COR-L47 (cell line): ENCODE data around the gene GTPBP10.

Experiments used
- DNase-seq: peaks from one replicate; lab custom pipeline; 2025; lab: John Stamatoyannopoulos, UW

GTPBP10 gene

DNA sequence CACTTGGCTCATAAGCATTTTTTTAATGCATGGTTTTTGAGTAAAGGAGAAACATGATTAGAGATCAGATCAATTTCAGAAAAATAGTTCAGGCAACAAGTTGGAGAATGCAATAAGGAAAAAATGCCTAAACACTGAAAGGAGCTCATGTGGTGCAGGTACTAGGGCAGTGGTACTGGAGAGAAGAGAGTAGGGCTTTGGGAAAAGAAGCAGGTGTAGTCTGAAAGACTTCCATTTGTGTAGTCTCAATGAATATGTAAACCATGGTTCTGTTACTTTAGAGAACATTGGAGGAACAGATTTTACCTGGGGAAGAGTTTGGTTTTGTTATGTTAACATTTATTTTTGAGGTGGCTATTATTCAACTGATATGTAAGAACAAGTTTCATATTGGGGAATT is 5.5 kb downstream of the GTPBP10 start:
- DNase-seq = no peak

- no peak for DNase-seq
Measured at GRCh38 chr7:90383422-90383821, 36.9 kb downstream of the GTPBP10 start.

- DNase-seq = no peak
Measured at GRCh38 chr7:90383861-90384260, 37.3 kb downstream of the GTPBP10 start.

DNA sequence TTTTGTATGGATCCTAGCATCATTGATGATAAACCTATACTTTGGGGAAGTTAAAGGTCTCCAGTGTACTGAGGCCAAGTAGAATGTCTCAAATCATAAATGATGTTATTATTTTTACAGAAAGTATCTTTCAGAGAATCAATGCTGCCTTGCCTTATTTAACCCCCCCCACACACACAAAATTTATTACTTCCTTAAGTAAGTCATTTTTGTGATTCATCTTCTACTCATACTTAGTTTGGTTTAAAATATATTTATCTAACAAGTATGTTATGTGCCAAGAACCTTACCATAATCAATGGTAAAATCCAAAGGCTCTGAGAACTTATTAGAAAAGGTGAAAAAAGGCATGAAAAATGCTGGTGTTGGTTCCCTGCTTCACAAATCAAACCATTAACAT is 37.9 kb downstream of the GTPBP10 start:
- no peak for DNase-seq

- no peak for DNase-seq
Measured at GRCh38 chr7:90387470-90388240, 41.1 kb downstream of the GTPBP10 start.

DNA sequence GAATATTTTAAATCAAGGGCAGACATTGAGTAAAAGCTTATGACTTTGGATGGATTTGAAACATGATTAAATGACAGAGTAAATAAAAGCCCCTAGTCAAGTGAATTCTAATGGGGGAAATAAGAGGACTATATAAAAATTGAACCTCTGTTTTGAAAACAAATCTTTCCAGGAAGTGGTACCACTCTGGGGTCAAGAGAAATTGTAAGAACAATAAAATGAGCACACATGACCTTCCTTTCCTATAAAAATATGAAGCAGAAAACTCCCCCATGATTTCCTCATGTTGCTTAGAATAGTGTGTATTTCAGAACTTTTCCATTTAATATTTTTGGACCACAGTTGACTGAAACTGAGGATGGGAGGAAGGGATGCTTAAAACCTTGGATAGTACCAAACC is 44.4 kb downstream of the GTPBP10 start:
- DNase-seq = no peak

DNA sequence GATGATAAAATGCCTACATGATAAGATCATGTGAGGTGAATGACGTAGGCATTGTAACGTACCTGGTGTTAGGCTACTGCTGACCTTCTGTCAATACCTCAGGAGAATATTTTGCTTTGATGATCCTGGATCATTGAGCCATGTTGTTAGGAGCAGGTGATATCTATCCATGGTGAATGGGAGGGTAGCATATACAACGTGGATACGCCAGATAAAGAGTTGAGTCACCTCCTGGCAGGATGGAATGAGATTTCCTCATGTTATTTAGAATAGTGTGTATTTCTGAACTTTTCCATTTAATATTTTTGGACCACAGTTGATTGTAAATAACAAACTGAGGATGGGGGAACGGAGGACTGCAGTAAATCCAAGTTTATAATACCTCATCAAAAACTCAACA is 45.0 kb downstream of the GTPBP10 start:
- DNase-seq = no peak

- no peak for DNase-seq
Measured at GRCh38 chr7:90396420-90396819, 49.9 kb downstream of the GTPBP10 start.

- DNase-seq = peak; percentile 34
Measured at GRCh38 chr7:90401989-90402388, 55.5 kb downstream of the GTPBP10 start.

- DNase-seq = no peak
Measured at GRCh38 chr7:90402785-90403173, 56.3 kb downstream of the GTPBP10 start.

DNA sequence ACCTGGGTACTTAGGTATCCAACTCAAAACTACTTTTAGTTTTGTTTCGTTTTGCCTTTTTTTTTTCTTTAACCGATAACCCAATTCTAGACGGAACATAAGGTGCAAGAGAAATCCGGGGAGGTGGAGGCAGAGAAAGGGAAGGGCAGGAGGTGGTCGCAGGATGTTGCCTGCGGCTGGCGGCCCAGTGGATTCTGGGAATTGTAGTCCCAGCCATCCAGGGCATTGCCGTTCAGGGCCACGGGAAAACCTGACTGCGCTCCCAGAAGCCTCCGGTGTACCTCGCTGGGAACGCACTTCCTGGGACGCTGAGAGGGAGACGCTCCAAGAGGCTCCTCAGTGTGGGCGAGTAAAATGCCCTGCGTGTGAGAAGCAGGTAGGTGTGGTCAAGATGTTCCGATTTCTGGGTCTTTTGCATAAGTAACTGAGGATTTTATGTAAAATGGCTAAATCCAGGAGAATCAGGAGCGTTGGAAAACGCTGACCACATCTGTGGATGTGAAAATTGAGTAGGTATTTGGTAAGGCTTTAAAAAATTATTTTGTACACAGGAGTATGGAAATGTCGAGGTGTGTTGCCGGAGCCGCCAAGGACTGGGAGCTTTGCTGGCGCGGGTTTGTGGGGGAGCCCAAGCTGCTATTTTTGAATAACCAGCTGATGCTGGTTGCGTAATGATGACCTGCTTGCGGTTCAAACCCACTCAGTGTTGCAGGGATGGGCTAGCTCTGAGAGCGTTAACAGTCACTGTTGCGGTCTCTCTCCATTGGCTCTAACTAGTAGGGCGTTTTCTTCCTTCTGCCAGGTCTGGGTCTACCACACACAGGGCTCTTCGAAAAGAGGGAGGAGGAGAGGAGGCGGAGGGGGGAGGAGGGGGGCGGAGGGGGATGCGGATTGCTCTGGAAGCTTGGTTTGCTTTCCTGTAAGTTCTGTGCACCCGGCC is 56.9 kb downstream of the GTPBP10 start, which contains the start of gene CLDN12:
CLDN12 (plus strand) TSS at position 288 of the 940 bp plus-strand sequence. CDS start 9,216 bp downstream, outside the sequence.
- DNase-seq = peak; percentile 90

- no peak for DNase-seq
Measured at GRCh38 chr7:90404777-90405176, 58.3 kb downstream of the GTPBP10 start.

- DNase-seq = no peak
Measured at GRCh38 chr7:90407484-90407821, 60.9 kb downstream of the GTPBP10 start.

DNA sequence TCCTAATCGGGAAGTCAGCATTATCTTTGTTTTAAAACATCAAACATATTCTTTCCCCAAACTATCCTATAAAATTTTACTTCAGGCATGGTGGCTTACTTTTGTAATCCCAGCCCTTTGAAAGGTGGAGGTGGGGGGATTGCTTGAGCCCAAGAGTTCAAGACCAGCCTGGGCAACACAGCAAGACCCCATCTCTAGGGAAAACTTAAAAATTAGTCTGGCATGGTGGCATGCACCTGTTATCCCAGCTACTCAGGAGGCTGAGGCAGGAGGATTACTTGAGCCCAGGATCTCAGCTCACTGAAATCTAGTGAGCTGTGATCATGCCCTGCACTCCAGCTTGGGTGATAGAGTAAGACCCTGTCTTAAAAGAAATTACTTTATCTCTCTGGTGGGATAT is 61.6 kb downstream of the GTPBP10 start:
- DNase-seq = no peak

DNA sequence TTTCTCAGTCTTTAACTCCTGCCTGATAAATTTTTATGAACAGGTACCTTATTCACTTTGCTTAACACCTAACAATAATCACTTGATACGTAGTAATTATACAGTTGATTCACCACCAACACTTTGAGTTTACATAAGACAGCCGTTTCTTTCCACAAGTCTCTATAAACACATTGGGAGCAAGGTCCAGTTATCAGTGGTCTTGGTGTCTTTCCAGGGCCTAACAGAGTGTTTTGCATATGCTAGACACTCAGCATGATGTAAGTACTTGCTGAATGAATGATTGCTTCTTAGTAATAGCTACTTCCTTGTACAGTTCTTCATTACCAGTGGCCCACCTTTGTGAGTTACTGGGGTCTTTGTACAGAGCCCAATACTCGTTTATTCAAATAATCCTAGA is 63.2 kb downstream of the GTPBP10 start:
- DNase-seq = no peak

DNA sequence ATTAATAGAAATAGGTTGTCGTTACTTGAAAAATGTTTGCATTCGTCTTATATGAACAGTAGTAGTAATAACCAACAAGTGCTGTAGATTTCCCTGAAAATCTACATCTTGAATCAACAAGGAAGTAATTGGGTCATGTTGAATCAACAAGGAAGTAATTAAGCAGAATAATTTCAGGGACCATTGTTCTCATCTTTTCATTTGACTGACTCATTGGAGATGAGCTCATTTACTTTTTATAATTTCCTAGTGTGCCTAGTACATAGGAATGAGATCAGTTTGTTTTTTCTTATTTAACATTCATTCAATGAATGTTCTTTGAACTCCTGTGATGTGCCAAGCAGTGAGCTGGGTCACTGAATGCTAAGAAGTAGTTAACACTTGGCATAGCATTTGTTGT is 65.0 kb downstream of the GTPBP10 start:
- peak; percentile 19 for DNase-seq

DNA sequence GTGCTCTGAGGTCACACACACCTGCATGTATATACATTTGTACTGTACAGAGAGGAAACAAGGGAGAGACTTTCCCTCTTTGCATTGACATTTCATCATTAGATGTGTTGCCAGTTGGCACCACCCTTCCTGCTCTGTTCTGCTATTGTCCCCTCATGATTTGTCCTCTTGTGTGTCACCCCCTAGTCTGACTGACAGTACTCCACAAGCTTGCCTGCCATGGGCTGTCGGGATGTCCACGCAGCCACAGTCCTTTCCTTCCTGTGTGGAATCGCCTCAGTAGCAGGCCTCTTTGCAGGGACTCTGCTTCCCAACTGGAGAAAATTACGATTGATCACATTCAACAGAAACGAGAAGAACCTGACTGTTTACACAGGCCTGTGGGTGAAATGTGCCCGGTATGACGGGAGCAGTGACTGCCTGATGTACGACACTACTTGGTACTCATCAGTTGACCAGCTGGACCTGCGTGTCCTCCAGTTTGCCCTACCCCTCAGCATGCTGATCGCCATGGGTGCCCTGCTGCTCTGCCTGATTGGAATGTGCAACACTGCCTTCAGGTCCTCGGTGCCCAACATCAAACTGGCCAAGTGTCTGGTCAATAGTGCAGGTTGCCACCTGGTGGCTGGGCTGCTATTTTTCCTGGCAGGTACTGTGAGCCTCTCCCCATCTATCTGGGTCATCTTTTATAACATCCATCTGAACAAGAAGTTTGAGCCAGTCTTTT is 66.1 kb downstream of the GTPBP10 start:
- DNase-seq = peak; percentile 16

GRCh38 chr7:90413185-90413528 is 66.6 kb downstream of the GTPBP10 start:
- no peak for DNase-seq

GRCh38 chr7:90421651-90422050 is 75.1 kb downstream of the GTPBP10 start:
- no peak for DNase-seq

DNA sequence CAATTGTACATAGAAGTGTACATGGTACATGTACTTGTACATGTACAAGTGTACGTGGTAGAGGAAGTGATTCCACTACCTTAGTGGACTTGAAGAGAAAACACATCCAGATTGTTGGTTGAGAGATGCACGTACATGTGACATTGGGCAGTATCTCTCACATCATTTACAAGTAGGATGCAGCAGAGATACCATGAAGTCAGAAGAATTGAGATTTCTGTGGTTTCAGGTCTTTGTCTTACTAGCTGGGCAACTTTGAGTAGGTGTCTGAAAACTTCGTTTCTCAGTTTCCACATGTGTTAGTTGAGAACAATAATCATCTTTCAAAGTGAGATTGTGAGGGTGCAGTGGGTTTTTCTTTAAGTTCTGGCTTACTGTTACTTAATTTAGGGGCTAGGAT is 78.2 kb downstream of the GTPBP10 start:
- no peak for DNase-seq

GRCh38 chr7:90425376-90425775 is 78.9 kb downstream of the GTPBP10 start:
- no peak for DNase-seq

- no peak for DNase-seq
Measured at GRCh38 chr7:90430614-90431460, 84.3 kb downstream of the GTPBP10 start.
